OCI-LY7 (cell line): ENCODE data around the gene WDR54.

Experiments
- CTCF ChIP-seq: fragments of 200-600 bp; sonication (generic); conservative IDR thresholded peaks from 2 replicates; pipeline ENCODE4 v1.5.1; 2014; ENCODE audit warnings: mild to moderate bottlenecking, antibody characterized with exemption, low read length, moderate library complexity, mixed read lengths
- EZH2phosphoT487 ChIP-seq: fragments of 200-600 bp; sonication (generic); IDR thresholded peaks from 2 replicates; pipeline ENCODE4 v1.6.1; 2018; ENCODE audit warnings: low read depth, borderline replicate concordance, mild to moderate bottlenecking, mixed run types, antibody characterized with exemption, low read length, moderate library complexity, mixed read lengths

DNA sequence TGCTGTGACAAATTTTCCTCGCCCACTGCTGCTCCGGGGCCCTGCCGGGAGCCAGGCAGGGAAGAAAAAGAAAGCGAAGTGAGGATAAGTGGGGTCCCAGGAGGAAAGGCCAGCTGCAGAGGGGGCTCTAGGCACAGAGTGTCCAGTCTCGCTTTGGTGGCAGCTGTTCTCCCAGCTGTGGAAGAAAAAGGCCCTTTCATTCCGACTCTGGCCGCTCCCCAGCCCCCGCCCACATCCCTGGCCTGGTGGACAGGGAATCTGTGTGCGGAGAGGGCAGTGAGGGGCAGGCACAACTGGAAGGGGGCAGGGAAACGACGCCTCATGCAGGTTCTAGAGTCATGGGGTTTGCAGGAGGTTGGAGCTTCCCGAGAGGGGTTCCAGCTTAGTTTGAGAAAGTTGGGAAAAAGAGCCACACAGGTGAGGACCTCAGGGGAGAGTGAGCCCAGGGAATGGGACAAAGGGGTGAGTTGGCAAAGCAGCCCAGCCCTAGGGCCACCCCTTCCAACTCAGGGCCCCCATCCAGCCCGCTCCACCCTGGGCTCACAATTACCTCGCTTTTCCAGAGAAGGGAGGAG lies 18.4 kb downstream of the WDR54 start:
- TF ChIP-seq CTCF = no peak
- no peak for TF ChIP-seq EZH2phosphoT487
